Spinal cord (tissue), 10 donors: ENCODE measurements around the gene MCRIP2. TPM values are rescaled to one million over a fixed set of nuclear protein-coding genes. Genes with fewer than 3 reads are reported as not detected.

ENCODE experiments used
- DNase-seq, 6 donors: peaks; one replicate each; pipeline versions ENCODE4 v3.0.0 to v3.0.0-alpha.2; 2013 to 2015; ENCODE audit warnings: low spot score in 6 of 6, low read depth in 4 of 6
- H3K27ac ChIP-seq: one replicate; pipeline ENCODE4 v1.5.1; 2013; ENCODE audit warnings: low read depth, low read length, control low read depth
- H3K27me3 ChIP-seq: one replicate; pipeline ENCODE4 v1.6.1; 2013; ENCODE audit warnings: low read length; ENCODE audit not compliant: control insufficient read depth, insufficient read depth
- H3K36me3 ChIP-seq: one replicate; pipeline ENCODE4 v1.6.1; 2013; ENCODE audit warnings: low read length; ENCODE audit not compliant: control insufficient read depth, insufficient read depth
- H3K4me1 ChIP-seq: one replicate; pipeline ENCODE4 v1.6.1; 2013; ENCODE audit warnings: low read length; ENCODE audit not compliant: control insufficient read depth, insufficient read depth
- H3K4me3 ChIP-seq: one replicate; pipeline ENCODE4 v1.5.1; 2013; ENCODE audit warnings: low read depth, low read length, control low read depth
- H3K9me3 ChIP-seq: one replicate; pipeline ENCODE4 v1.6.1; 2013; ENCODE audit warnings: low read length; ENCODE audit not compliant: control insufficient read depth, insufficient read depth
- WGBS: methylation state at CpG from one replicate; pipeline ENCODE4 v1.1.5; 2013; ENCODE audit warnings: missing lambda C conversion rate; ENCODE audit not compliant: insufficient coverage; 5-methylcytosine and 5-hydroxymethylcytosine counted together
- polyA plus RNA-seq, 2 donors: library from polyadenylated mRNA; unstranded; fragments of 120-200 nt; gene quantifications; one replicate each; pipeline ENCODE4 v1.2.1, GENCODE V29; 2013; ENCODE audit not compliant: insufficient read length in 2 of 2
- total RNA-seq, 2 donors: library from RNA; depleted of rRNA in 1 of 2; stranded (reverse); fragments of 120-200 nt in 1 of 2; fragments of >200 nt in 1 of 2; gene quantifications; one replicate each; pipeline versions ENCODE4 v1.2.3 to v1.2.4, GENCODE V29; 2013 to 2014
- donor health status: healthy.

MCRIP2 gene
- total and polyA plus RNA-seq, 4 donors, result 9.1 to 38.7 (median 31.4) TPM

GRCh38 chr16:625117-625976 lies 16.3 kb upstream of the MCRIP2 start:
- Histone ChIP-seq H3K4me3 (no peak overlapping the region), H3K4me1 (peaks cover 37% of the 10 kb centered on the region), H3K36me3 (peaks cover 71% of the 10 kb centered on the region), H3K27ac (no peak overlapping the region), H3K27me3 (no peaks in the 10 kb centered on the region), H3K9me3 (no peaks in the 10 kb centered on the region)
- DNase-seq, result no peak
- 92% methylated on average over 37 of the region's 37 CpGs for WGBS

- peaks cover 43% of the 10 kb centered on the region for H3K4me1 ChIP-seq
- no peak overlapping the region for H3K27ac ChIP-seq
- no peaks in the 10 kb centered on the region for H3K27me3 ChIP-seq
- H3K4me3 ChIP-seq, result no peak overlapping the region
- peaks cover 75% of the 10 kb centered on the region for H3K36me3 ChIP-seq
- no peaks in the 10 kb centered on the region for H3K9me3 ChIP-seq
- DNase-seq, result no peak
- WGBS, result 95% methylated on average over 35 of the region's 35 CpGs
These were observed 15.5 kb upstream of the MCRIP2 start for GRCh38 chr16:625977-626765.

- Histone ChIP-seq H3K9me3 (no peaks in the 10 kb centered on the region), H3K27me3 (no peaks in the 10 kb centered on the region), H3K4me1 (peaks cover 37% of the 10 kb centered on the region), H3K36me3 (peaks cover 68% of the 10 kb centered on the region), H3K4me3 (no peak overlapping the region), H3K27ac (no peak overlapping the region)
- WGBS, result 91% methylated on average over 29 of the region's 29 CpGs
- DNase-seq, result no peak
These were observed 14.7 kb upstream of the MCRIP2 start for GRCh38 chr16:626787-627453.

GRCh38 chr16:627454-628239 lies 14.0 kb upstream of the MCRIP2 start:
- WGBS, result 89% methylated on average over 44 of the region's 50 CpGs
- peaks cover 32% of the 10 kb centered on the region for H3K4me1 ChIP-seq
- no peak for DNase-seq
- no peaks in the 10 kb centered on the region for H3K9me3 ChIP-seq
- H3K27me3 ChIP-seq, result no peaks in the 10 kb centered on the region
- H3K27ac ChIP-seq, result no peak overlapping the region
- peaks cover 73% of the 10 kb centered on the region for H3K36me3 ChIP-seq
- H3K4me3 ChIP-seq, result no peak overlapping the region

- 90% methylated on average over 32 of the region's 33 CpGs for WGBS
- peaks cover 79% of the 10 kb centered on the region for H3K36me3 ChIP-seq
These were observed 13.1 kb upstream of the MCRIP2 start for GRCh38 chr16:628321-629061.

GRCh38 chr16:629185-629832 lies 12.3 kb upstream of the MCRIP2 start:
- H3K36me3 ChIP-seq, result peaks cover 87% of the 10 kb centered on the region
- H3K27ac ChIP-seq, result no peak overlapping the region

More at GRCh38 chr16:628321-629061, 13.1 kb upstream of the MCRIP2 start:
- no peaks in the 10 kb centered on the region for H3K27me3 ChIP-seq
- H3K27ac ChIP-seq, result no peak overlapping the region
- H3K9me3 ChIP-seq, result no peaks in the 10 kb centered on the region
- no peak for DNase-seq
- H3K4me3 ChIP-seq, result no peak overlapping the region
- H3K4me1 ChIP-seq, result peaks cover 32% of the 10 kb centered on the region

GRCh38 chr16:629833-630248 lies 11.8 kb upstream of the MCRIP2 start:
- peaks cover 91% of the 10 kb centered on the region for H3K36me3 ChIP-seq
- WGBS, result 43% methylated on average over 7 of the region's 11 CpGs
- no peaks in the 10 kb centered on the region for H3K27me3 ChIP-seq
- H3K27ac ChIP-seq, result peak overlapping the region; percentile 1
- no peak overlapping the region for H3K4me3 ChIP-seq
- no peak for DNase-seq
- no peaks in the 10 kb centered on the region for H3K9me3 ChIP-seq
- H3K4me1 ChIP-seq, result peaks cover 37% of the 10 kb centered on the region

More at GRCh38 chr16:629185-629832, 12.3 kb upstream of the MCRIP2 start:
- no peak overlapping the region for H3K4me3 ChIP-seq
- WGBS, result 38% methylated on average over 26 of the region's 29 CpGs
- H3K4me1 ChIP-seq, result peaks cover 34% of the 10 kb centered on the region
- peak in 1 of 6 donors; percentile 14 for DNase-seq
- no peaks in the 10 kb centered on the region for H3K9me3 ChIP-seq
- no peaks in the 10 kb centered on the region for H3K27me3 ChIP-seq

- Histone ChIP-seq H3K27ac (peak overlapping the region; percentile 1), H3K4me1 (peaks cover 39% of the 10 kb centered on the region), H3K4me3 (no peak overlapping the region), H3K36me3 (peaks cover 91% of the 10 kb centered on the region), H3K27me3 (no peaks in the 10 kb centered on the region), H3K9me3 (no peaks in the 10 kb centered on the region)
- WGBS, result 34% methylated on average over 27 of the region's 29 CpGs
- DNase-seq, result peak in 1 of 6 donors; percentile 4
These were observed 11.3 kb upstream of the MCRIP2 start for GRCh38 chr16:630249-630814.
